Fibroblast of mammary gland (primary cell): Measurements from ENCODE around the gene MRPL52.
"Not testable (repeated sequence)": the region's sequence is repeated elsewhere in the genome, so short reads cannot be mapped to it uniquely, and the experiment has no call there.

Source experiments
- DNase-seq: peaks from one replicate; pipeline ENCODE4 v3.0.0-alpha.2; 2010; ENCODE audit warnings: low read depth
- H3K4me3 ChIP-seq: 2 replicates; pipeline ENCODE4 v1.5.1; 2011; ENCODE audit warnings: low read depth, mild to moderate bottlenecking, low read length, moderate library complexity; ENCODE audit not compliant: control insufficient read depth
- CTCF ChIP-seq: conservative IDR thresholded peaks from 2 replicates; pipeline ENCODE4 v1.5.1; 2011; ENCODE audit warnings: low read depth, low read length, inconsistent platforms; ENCODE audit not compliant: control insufficient read depth, insufficient read depth

The MRPL52 gene

GRCh38 chr14:22792158-22792557, 37.5 kb upstream of the MRPL52 start:
- no peak for TF ChIP-seq CTCF
- no peak for DNase-seq
- H3K4me3 ChIP-seq: no peak overlapping the region

- H3K4me3 ChIP-seq, DNase-seq: not testable (repeated sequence)
Measured at GRCh38 chr14:22793550-22793949, 36.1 kb upstream of the MRPL52 start.

- no peak overlapping the region for H3K4me3 ChIP-seq
Measured at GRCh38 chr14:22793976-22794375, 35.7 kb upstream of the MRPL52 start.

GRCh38 chr14:22794551-22794951, 35.1 kb upstream of the MRPL52 start:
- no peak for DNase-seq
- TF ChIP-seq CTCF: no peak
- H3K4me3 ChIP-seq: no peak overlapping the region

More at GRCh38 chr14:22793976-22794375, 35.7 kb upstream of the MRPL52 start:
- no peak for TF ChIP-seq CTCF
- no peak for DNase-seq

GRCh38 chr14:22796087-22796707, 33.5 kb upstream of the MRPL52 start:
- no peak for DNase-seq
- TF ChIP-seq CTCF: no peak
- H3K4me3 ChIP-seq: no peak overlapping the region

GRCh38 chr14:22797017-22797917, 32.4 kb upstream of the MRPL52 start:
- H3K4me3 ChIP-seq: no peak overlapping the region
- DNase-seq: no peak
- no peak for TF ChIP-seq CTCF

GRCh38 chr14:22798528-22798927, 31.2 kb upstream of the MRPL52 start:
- DNase-seq: no peak
- no peak overlapping the region for H3K4me3 ChIP-seq
- no peak for TF ChIP-seq CTCF
